GM12801 (cell line): Measurements from ENCODE around the gene TTC31.

ENCODE experiments used
- TF ChIP-seq, protein P1 (sequence below): IDR thresholded peaks from one replicate; pipeline ENCODE4 v1.5.1; 2011; ENCODE audit warnings: control low read depth; ENCODE audit not compliant: insufficient read length; ENCODE audit errors: extremely low read depth

Gene TTC31

DNA sequence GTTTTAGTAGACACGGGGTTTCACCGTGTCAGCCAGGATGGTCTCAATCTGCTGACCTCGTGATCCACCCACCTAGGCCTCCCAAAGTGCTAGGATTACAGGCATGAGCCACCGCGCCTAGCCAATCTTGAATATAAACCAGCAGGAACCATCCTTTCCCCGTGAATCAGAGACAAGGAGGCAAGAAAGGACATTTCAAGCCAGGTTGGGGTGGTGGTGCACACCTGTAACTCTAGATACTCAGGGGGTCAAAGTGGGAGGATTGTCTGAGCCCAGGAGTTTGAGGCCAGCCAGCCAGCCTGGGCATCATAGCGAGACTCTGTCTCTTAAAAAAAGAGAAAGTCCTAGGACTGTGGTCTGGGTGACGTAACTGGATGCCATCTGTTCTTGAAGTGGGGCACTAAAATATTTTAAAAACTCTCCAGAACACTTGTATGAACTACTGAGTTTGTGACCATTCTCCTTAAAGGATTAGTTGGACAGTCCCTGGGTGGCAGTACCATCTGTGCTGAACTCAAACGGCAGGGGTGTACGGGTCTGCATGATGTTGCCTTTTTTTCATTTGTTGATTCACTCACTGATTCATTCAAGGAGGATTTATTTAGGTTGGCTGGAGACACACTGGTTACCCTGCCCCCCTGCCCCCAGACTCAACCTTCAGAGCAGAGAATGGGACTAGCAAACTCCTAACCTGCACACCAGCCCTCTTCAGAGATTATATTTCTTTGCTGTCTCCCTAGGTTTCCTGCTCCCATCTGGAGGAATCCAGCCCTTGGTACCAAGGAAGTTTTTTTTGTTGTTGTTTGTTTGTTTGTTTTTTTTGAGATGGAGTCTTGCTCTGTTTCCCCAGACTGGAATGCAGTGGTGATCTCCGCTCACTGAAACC is 28.5 kb downstream of the TTC31 start:
- TF ChIP-seq, protein P1, sequence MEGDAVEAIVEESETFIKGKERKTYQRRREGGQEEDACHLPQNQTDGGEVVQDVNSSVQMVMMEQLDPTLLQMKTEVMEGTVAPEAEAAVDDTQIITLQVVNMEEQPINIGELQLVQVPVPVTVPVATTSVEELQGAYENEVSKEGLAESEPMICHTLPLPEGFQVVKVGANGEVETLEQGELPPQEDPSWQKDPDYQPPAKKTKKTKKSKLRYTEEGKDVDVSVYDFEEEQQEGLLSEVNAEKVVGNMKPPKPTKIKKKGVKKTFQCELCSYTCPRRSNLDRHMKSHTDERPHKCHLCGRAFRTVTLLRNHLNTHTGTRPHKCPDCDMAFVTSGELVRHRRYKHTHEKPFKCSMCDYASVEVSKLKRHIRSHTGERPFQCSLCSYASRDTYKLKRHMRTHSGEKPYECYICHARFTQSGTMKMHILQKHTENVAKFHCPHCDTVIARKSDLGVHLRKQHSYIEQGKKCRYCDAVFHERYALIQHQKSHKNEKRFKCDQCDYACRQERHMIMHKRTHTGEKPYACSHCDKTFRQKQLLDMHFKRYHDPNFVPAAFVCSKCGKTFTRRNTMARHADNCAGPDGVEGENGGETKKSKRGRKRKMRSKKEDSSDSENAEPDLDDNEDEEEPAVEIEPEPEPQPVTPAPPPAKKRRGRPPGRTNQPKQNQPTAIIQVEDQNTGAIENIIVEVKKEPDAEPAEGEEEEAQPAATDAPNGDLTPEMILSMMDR, result no peak

DNA sequence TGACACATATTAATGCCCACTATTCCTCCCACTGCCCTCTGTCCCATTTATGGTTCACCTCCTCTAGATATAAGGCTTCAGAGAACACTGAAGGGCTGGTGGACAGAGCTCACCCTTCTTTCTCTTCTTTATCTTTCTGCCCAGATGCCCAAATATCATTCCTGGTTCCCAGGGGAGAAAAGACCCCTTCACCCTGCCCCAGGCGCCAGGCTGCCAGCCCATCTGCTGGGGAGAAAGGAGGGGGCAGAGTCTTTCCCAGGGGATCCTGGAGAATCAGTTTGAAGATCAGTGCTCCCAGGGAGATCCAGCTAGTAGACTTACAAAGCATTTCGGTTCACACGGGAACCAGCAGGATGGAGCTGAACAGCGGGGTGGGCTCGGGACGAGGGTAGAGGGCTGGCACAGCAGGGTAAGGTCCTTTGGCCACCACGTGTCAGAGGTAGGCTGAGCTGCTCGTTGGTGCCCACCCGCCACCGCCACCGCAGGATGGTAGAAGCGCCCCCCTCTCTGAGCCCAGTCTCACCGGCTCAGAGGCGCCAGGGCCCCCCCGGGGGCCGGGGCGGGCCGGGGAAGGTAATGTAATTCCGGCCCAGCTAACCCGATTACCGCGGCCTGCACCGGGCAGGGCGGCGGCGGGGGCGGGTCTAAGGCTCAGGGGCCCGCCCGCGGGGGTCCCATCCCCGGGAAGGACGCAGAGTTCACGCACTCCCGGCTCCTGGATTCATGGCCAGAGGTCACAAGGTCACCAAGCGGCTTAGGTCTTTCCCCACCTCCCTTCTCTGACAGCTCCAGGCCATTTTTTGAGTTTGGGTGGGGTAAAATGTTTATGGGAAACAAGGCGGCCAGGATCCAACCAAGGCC is 30.1 kb downstream of the TTC31 start:
- TF ChIP-seq, protein P1, result no peak

DNA sequence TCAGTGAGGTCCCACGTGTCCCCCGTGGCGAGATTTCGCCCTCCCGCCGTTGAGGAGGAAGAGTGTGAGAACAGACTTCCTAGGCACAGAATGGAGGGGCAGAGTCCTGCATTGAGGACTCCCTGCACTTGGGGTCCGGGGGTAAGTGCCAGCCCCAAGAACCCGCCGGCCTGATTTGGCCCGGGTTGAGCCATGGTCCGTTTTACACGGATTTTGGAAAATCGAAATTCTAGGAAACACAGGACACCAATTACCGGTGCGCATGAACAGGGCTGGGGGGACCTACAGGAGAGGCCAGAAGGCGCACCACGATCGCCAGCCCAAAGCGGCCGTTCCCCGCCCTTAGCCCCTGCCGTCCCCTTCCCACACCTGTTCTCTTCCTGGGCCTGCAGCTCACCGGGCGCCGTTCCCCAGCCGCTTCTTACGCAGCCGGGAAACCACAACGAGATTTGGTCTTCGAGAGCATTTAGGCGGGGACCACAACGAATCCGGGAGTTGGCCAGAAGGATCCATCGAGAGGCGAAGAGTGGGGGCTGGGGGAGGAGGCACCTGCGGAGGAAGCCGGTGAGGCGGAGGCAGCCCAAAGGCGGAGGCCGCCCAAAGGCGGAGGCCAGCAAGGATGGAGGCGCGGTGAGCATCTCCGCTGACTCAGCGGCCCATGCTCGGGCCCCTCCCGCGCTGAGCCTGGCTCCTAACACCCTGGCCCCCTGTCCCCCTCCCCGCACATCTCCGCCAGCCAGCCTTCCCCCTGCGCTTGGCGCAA is 30.9 kb downstream of the TTC31 start:
- TF ChIP-seq, protein P1, result no peak

DNA sequence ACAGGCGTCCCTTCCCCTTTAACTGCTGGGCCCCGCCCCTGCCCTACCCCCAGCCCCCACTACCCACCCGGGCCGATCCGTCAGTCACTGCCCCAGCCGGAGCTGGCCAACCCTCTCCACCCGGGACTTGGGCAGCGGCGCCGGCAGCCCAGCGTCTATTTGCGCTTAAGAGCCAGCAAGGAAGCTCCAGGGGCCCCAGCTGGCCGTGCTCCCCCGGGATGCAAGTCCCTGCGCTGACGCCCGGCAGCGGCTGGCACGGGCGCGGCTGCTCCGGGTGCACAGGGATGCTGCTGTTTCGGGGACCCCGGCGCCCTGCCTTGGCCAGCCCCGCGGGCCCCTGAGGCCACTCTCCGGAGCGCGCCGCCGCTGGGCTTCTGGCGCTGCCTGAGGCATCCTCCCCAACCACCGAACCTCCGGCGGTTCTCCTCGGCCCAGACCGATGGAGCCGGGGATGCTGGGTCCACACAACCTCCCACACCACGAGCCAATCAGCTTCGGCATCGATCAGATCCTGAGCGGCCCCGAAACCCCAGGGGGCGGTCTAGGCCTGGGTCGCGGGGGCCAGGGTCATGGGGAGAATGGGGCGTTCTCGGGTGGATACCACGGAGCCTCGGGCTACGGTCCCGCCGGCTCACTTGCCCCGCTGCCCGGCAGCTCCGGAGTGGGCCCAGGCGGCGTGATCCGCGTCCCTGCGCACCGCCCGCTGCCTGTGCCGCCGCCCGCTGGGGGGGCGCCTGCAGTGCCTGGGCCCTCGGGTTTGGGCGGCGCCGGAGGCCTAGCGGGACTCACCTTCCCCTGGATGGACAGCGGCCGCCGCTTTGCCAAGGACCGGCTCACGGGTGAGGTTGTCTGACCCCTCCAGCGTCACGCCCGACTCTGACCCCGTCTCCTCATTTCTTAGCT is 31.7 kb downstream of the TTC31 start, which contains the start of gene TLX2:
Gene TLX2, plus strand, starts transcription at position 83 of the 903 bp plus-strand sequence. Its CDS starts 357 bp downstream, at position 440.
- TF ChIP-seq, protein P1, result no peak

DNA sequence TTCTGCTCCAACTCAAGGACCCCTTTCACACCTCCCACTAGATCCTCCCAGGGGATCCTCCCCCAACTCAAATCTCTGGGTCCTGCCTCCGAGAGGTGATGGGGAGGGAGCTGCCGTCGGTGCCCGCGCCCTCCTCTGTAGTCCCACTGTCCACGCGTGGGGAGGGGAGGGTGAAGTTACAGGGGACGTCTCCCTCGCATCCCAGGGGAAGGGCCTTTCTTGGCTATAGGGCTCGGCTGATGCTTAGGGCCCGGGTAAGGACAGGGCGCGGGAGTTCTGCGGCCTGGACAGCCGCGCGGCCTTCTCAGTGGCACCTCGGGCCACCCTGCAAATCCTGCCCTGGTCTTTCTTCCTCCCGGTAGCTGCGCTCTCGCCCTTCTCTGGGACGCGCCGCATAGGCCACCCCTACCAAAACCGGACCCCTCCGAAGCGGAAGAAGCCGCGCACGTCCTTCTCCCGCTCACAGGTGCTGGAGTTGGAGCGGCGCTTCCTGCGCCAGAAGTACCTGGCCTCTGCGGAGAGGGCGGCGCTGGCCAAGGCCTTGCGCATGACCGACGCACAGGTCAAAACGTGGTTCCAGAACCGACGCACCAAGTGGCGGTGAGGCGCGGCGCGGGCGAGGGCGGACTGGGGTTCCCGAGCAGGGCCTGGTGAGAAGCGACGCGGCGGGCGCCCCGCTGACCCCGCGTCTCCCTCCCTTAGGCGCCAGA is 32.5 kb downstream of the TTC31 start:
- TF ChIP-seq, protein P1, result no peak

DNA sequence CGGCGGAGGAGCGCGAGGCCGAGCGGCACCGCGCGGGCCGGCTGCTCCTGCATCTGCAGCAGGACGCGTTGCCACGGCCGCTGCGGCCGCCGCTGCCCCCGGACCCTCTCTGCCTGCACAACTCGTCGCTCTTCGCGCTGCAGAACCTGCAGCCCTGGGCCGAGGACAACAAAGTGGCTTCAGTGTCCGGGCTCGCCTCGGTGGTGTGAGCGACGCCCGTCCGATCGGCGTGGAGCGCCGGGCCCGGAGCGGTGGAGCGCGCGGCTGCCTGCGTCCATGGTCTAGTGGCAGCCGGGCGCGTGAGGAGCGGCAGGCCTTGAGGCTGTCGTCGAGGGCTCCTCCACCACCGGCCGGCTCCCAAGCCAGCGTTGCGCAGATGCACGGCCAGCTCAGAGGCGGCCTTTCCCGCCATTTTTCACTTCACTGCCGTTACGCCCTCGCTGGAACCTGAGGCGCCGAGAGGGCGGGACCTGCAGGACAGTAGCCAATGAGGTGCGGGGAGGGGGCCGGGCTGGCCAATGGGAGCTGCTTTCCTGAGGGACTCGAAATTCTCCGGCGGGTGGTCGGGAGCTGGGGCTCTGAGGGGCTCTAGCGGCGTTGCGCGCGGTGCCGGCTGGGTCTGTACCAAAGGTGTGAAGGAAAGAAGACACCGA is 33.2 kb downstream of the TTC31 start:
- TF ChIP-seq, protein P1, result no peak
